ENCODE data around the gene TTI1.

TTI1 gene

DNA sequence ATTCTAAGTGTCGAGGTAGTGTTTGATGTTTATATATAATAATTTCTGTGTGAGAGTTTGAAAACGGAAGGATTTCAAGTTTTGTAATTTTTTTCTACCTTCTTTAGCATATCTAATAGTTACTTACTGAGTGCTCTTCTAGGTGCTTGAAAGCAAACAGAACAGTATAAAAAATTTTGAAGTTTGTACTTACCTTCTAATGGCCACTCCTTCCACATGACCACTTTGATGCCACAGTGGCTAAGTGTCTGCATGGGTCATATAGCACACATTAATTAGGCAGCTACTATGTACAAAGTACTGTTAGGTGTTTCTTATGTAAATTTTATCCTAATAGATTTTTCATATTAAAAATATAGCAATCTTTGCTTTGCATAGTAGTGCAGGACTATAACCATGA, 21.4 kb upstream of the TTI1 start:
- DNase-seq (ENCODE audit: low read depth) = no peak

DNA sequence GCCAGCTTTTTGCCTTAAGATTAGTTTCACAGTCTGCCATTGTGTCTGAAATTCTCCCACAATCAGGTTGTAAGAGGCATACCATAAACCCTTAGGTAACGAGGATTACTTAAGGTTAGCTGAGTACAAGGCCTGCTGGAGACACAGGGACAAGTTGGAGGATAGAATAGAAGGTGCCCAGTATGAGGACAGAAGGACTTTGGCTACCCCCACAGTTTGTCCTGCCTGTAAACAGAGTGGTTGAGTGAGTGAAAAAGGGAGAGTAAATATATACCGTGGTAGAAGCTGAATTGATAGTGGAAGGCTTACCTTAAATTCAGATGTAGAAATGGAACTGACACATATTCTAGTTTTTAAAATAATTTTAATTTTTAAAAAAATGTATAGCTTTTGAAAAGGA, 19.6 kb upstream of the TTI1 start:
- no peak for DNase-seq (ENCODE audit: low read depth)

- no peak for DNase-seq (ENCODE audit: low read depth)
Observed at GRCh38 chr20:38050686-38051085, 17.4 kb upstream of the TTI1 start.

DNA sequence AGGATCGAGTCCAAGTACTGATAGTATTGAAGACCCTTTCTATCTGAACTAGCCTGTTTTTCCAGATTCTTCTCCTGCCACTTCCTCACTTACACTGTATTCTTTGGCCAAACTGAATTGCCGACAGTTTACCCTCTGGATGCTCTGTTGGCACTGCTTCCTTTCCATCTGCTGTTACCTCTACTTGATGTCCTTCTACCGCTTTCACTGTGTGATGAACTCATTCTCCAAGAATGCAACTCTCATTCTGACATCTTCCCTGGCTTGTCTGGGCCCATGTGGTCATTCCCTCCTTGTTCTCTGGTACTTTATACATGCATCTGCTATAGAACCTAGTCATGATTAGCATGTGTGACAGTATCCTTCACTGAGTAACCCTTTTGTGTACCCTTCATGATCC, 16.5 kb upstream of the TTI1 start:
- DNase-seq (ENCODE audit: low read depth) = no peak

DNA sequence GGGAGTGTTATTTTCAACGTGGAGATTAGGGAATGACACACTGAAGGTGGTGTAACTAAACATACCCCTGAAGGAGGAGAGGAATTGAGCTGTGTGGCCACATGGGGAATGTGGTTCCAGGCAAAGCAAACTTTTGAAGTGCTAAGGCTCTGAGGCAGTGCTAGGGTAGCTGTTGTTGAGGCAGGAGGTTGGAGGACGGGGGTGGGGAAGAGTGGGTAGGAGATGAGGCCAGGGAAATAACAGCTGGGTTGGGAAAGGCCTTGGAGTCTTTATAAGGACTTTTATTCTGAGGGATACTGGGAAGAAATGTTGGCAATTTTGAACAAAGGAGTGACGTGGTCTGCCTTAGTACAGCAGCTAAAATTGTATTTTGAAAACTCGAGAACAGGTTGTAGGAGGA, 13.3 kb upstream of the TTI1 start:
- no peak for DNase-seq (ENCODE audit: low read depth)

DNA sequence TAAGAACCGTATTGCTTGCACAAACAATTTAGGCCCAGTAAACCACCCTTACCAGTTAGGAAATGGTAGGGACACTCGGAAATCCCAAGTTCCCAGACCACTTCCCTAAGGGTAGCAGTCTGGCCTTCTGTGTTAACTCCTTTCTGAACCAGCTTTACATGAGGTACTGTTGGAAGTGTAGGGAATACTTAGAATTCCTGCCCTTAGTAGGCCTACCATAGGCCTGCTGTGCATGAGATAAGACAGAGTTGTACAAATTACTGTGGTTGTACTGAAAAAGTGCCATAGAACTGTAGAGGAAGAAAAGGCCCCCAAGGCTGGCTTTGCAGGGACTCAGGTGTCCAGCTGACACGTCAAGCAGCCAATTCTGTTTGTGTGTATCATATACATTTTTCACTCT, 11.4 kb upstream of the TTI1 start:
- no peak for DNase-seq (ENCODE audit: low read depth)

DNA sequence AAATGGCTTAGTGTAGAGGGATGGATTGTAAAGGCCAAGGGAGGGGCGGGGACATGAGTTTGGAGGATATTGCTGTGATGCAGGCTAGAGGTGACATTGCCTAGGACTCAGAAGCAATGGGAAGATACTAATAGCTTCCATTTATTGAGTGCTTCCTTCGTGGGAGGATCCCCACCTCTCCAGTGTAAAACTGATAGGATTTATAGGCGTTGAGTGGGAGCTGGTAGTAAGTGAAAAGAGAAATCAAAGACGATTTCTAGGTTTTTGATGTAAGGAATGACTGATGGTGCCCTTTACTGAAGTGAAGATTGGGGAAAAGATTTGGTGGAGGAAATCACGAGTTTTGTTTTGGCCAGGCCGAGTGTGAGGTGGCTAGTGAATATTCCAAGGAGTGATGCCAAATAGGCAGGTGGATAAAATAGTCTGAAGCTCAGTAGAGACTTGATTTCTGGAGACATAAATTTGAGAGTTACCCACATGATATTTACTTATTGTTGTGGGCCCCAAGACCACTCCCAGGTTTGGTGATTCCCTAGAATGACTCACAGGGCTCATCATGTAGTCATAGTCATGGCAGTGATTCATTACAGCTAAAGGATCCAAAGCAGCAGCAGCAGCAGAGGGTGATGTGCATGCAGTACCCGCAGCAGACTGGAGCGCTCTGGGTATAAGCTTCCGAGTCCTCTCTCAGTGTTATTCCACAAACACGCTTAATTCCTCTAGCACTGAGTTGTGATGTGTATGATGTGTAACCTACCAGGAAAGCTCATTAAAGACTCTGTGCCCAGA, 10.4 kb upstream of the TTI1 start:
- DNase-seq (ENCODE audit: low read depth) = no peak

DNA sequence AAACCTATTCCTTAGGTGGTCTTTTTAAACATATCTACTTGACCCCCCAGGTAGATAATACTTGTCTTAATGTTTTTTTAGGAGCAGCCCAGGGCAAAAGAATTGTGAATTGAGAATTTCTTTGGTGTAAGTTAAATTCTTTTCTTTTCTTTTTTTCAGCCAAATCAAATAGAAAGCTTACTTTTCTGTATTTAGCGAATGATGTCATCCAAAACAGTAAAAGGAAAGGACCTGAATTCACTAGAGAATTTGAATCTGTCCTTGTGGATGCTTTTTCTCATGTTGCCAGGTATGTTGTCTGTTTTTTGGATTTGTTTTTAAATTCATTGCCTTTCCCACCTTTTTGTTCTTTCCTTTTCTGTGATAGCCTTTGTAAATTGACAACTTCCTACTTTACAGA, 7.0 kb upstream of the TTI1 start:
- DNase-seq (ENCODE audit: low read depth) = no peak

DNA sequence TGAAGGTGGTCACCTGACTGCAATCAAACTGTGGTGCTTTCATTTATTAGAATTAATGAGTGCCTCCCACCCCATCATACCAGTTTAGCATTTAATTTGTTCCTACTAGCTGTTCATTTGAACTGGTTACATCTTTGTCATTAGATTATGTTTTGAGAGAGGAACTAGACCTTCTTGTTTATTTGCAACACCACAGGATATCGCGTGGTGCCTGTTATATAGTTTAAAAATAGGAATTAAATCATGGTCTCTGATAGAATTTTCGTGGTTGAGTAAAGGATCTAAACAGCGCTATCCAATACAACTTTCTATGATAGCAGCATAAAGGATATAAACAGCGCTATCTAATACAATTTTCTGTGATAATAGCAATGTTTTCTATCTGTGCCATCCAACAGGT, 3.1 kb upstream of the TTI1 start:
- DNase-seq (ENCODE audit: low read depth) = no peak

DNA sequence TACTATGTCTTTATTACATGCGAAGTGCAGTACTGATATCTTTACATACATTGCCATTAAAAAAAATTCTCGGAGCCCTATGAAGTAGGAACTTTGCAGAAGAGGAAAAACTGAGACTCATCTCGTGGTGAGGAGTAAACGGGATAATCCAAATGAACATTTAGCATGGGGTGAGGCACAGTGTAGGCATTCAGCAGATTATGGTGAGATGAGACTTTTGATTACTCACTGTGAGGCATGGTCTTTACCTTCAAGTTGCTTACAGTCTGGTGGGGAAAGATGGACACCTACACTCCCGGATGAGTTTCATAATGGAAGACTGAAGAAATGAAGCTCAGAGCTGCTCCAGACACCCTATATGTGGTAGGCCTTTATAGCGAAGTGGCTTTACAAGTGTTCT, 1.7 kb upstream of the TTI1 start:
- DNase-seq (ENCODE audit: low read depth) = no peak

DNA sequence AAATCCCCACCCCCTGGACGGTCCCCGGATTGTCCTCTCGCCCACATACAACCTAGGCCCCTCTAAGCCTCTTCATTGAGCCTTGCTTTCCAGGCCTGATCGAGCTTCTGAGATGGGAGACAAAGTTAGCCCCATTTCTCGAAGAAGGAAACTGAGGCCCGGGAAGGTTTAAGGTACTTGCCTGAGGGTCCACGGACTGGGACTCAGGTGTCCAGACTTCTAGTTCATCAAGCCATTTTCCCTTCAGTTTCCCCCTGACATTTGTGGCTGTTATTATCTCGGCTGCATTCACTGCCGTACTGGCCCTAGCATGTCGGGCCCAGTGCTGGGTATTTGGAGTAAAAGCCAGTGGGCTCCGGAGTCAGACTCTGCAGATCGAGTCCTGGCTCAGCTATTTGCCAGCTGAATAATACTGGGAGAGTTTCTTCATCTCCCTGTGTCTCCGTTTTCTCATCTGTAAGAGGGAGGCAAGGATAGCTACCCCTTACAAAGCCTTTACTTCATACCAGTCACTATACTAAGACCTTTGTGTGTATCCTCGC, 923 bp upstream of the TTI1 start:
- no peak for DNase-seq (ENCODE audit: low read depth)

GRCh38 chr20:38032585-38033329, 499 bp downstream of the TTI1 start:
- DNase-seq (ENCODE audit: low read depth) = no peak

GRCh38 chr20:38031957-38032356, 1.3 kb downstream of the TTI1 start:
- no peak for DNase-seq (ENCODE audit: low read depth)

DNA sequence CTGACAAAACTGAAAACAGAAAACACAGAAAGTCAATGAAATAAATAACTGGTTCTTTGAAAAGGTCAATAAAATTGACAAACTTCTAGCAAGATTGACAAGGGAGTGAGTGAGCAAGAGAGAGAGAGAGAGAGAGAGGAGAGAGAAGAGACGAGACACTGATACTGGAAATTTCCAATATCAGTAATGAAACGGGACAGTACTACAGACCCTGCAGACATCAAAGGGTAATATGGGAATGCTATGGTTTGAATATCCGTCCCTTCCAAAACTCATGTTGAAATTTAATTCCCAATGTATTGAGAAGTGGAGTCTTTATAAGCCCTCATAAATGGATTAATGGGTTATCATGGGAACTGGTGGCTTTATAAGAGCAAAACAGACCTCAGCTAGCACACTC, 3.8 kb downstream of the TTI1 start:
- no peak for DNase-seq (ENCODE audit: low read depth)

DNA sequence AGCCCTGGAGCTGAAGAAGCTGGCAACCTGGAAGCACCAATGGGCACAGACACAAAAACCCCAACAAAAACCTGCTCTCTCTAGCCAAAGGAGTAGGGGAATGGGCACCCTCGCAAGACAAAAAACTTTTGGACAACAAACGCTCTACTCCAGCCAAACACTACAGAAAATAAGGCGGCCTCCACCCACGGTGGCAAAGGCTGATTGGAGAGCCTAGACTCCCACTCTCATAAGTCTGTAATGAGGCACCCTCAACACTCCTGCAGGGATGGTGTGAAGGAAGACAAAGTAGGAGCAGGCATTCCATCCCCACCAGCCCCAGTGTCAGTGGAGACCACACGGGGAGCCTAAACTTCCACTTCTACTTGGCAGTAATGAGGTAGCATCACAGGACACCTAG, 8.8 kb downstream of the TTI1 start:
- no peak for DNase-seq (ENCODE audit: low read depth)

DNA sequence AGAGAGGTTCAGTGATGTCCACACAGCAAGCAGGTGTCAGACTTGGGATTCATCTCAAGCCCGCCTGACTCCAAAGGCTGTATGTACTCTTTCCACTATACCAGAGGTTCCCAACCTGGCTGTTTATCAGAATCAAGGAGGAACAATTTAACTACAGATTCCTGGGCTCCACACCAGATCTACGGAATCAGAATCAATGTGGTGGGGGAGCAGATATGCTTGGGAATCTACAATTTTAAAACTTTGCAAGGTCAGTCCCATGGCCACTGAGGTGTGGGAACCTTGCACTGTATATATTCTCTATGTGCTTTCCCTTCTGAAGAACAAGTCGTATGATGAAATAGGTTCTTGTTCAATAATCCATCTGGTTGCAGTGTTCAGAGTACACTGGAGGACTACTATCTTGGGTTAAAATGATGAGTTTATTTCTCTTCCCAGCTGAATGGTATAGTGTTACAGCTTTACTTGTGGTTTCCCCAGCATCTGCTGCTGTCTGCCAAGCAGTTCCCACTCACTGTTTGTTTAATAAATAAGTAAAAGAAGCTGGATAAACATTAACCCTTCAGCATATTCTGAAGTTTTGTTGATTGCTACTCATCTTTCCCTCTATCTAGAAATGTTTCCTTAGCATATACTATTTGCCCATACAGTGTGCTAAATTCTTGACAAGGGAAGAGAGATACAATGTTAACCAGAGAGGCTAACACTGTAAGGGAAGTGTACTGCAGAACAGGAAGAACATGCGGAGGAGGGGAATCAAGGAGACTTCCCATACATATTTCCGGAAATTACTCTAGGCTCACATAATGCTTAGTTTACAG, 9.9 kb downstream of the TTI1 start:
- no peak for DNase-seq (ENCODE audit: low read depth)

DNA sequence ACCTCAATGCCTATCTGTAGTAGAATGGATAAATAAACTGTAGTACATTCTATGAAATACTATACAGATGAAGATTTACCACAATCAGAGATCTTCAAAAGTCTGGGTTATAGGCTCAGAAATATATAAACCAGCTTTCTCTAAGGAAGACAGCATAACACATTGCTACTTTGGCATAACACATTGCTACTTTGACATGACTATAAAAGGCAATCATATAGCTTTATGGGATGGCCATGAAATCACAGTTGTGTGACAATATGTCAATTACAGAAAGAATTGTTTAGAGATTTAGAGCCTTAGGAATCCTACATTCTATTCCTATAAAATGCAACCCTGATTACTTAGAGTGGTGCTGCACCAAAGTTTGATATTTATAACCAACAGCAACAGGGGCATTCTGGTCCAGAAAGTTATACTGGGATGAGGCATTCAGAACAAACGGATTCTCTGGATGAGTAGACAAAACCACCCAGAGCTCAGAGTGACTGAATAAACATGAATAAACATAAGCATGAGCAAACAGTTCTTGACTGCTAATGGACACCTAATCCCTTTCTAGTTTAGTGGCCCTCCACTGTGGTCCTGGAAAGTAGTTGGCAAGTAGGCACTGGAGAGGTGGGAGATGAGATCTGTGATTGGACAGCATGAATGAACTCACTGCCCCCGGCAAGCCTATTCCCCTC, 12.0 kb downstream of the TTI1 start:
- no peak for DNase-seq (ENCODE audit: low read depth)

- DNase-seq (ENCODE audit: low read depth) = no peak
Observed at GRCh38 chr20:38018385-38018784, 14.9 kb downstream of the TTI1 start.

GRCh38 chr20:38017959-38018358, 15.3 kb downstream of the TTI1 start:
- DNase-seq (ENCODE audit: low read depth) = no peak

DNA sequence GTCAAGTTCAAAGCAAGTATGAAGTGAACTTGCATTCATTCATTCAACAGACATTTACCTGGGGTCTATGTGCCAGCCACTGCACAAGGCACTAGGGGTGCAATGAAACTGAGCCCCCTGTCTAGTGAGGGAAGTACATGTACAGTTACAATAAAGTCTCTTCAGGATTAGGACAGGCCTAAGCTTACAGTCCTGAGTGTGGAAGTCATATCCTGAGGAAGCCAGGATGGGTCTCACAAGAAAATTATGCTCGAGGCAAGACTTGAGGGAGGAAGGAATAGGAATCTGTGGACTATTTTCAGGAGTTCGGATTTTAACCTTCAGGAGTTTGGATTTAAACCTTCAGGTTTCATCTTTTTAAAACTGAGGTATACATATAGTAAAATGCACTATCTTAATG, 19.4 kb downstream of the TTI1 start:
- no peak for DNase-seq (ENCODE audit: low read depth)

- DNase-seq (ENCODE audit: low read depth) = no peak
Observed at GRCh38 chr20:38012332-38012731, 20.9 kb downstream of the TTI1 start.

GRCh38 chr20:38011696-38012095, 21.6 kb downstream of the TTI1 start:
- DNase-seq (ENCODE audit: low read depth) = no peak
